Measurements from ENCODE around the gene LRRC46. TPM values are rescaled to one million over a fixed set of nuclear protein-coding genes. Genes with fewer than 3 reads are reported as not detected.

The LRRC46 gene
- under 1 TPM; 0.31 to 0.52 TPM for total RNA-seq

- Mint-ChIP-seq H3K36me3 (ENCODE audit: low read depth) (peaks cover 19% of the 10 kb centered on the region), H3K27me3 (ENCODE audit: low read depth) (no peaks in the 10 kb centered on the region), H3K4me1 (ENCODE audit: low read depth) (peaks cover 60% of the 10 kb centered on the region), H3K4me3 (peak within 1 kb of the TSS; percentile 89), H3K9me3 (no peaks in the 10 kb centered on the region), H3K27ac (peak within 1 kb of the TSS; percentile 78)
- intact Hi-C loops (cut with micrococcal nuclease) = loop anchor here (1.0 to 2.0 kb wide), 2 partner anchors 65 to 140 kb away; partner anchors contain the start of genes CDK5RAP3 and SP2
- CTCF ChIA-PET = interaction anchor here (0.6 to 1.5 kb wide), 7 partner anchors 9 to 119 kb away, joined by 3 to 6 read pairs (median 3); no protein-coding TSS in a partner anchor
- DNase-seq = peak; percentile 93
These were observed at the start of gene LRRC46, which contains the start of gene MRPL10 for GRCh38 chr17:47831003-47831933. TSS of gene LRRC46 (plus strand) at chr17:47831670. CDS start at chr17:47831990, 320 bp downstream. TSS of gene MRPL10 (minus strand) at chr17:47831541. CDS start at chr17:47831511, 30 bp downstream.

GRCh38 chr17:47785538-47786123 is 45.8 kb upstream of the LRRC46 start:
- CTCF ChIA-PET = interaction anchor here (1.0 to 1.3 kb wide), 2 partner anchors 10 to 16 kb away, joined by 3 to 5 read pairs; no protein-coding TSS in a partner anchor
- Mint-ChIP-seq H3K36me3 (ENCODE audit: low read depth) (no peaks in the 10 kb centered on the region), H3K4me1 (ENCODE audit: low read depth) (peaks cover 4% of the 10 kb centered on the region), H3K4me3 (no peak overlapping the region), H3K27me3 (ENCODE audit: low read depth) (peaks cover 33% of the 10 kb centered on the region), H3K9me3 (no peaks in the 10 kb centered on the region), H3K27ac (no peak overlapping the region)
- intact Hi-C loops (cut with micrococcal nuclease) = no loop called here
- peak; percentile 61 for DNase-seq

- Mint-ChIP-seq H3K4me3 (peak overlapping the region; percentile 67), H3K9me3 (no peaks in the 10 kb centered on the region), H3K27ac (no peak overlapping the region), H3K36me3 (ENCODE audit: low read depth) (no peaks in the 10 kb centered on the region), H3K27me3 (ENCODE audit: low read depth) (peaks cover 46% of the 10 kb centered on the region), H3K4me1 (ENCODE audit: low read depth) (peaks cover 5% of the 10 kb centered on the region)
- peak; percentile 67 for DNase-seq
- CTCF ChIA-PET = interaction anchor here (0.5 to 1.5 kb wide), 12 partner anchors 18 to 127 kb away, joined by 3 to 9 read pairs (median 4); partner anchors contain the start of gene SP2
- intact Hi-C loops (cut with micrococcal nuclease) = loop anchor here (2.0 kb wide), 1 partner anchor 91 kb away; no protein-coding TSS in a partner anchor
These were observed 41.6 kb upstream of the LRRC46 start for GRCh38 chr17:47789611-47790561.

- Mint-ChIP-seq H3K9me3 (no peaks in the 10 kb centered on the region), H3K4me3 (no peak overlapping the region), H3K27me3 (ENCODE audit: low read depth) (peaks cover 46% of the 10 kb centered on the region), H3K4me1 (ENCODE audit: low read depth) (peaks cover 5% of the 10 kb centered on the region), H3K36me3 (ENCODE audit: low read depth) (no peaks in the 10 kb centered on the region), H3K27ac (no peak overlapping the region)
- CTCF ChIA-PET = interaction anchor here (0.6 to 1.0 kb wide), 2 partner anchors 14 to 87 kb away, joined by 4 read pairs; no protein-coding TSS in a partner anchor
- intact Hi-C loops (cut with micrococcal nuclease) = loop anchor here (2.0 kb wide), 1 partner anchor 92 kb away; no protein-coding TSS in a partner anchor
- DNase-seq = no peak
These were observed 40.4 kb upstream of the LRRC46 start for GRCh38 chr17:47791025-47791424.

- Mint-ChIP-seq H3K27ac (no peak overlapping the region), H3K4me3 (no peak overlapping the region), H3K9me3 (no peaks in the 10 kb centered on the region), H3K27me3 (ENCODE audit: low read depth) (peaks cover 43% of the 10 kb centered on the region), H3K36me3 (ENCODE audit: low read depth) (no peaks in the 10 kb centered on the region), H3K4me1 (ENCODE audit: low read depth) (peaks cover 5% of the 10 kb centered on the region)
- no peak for DNase-seq
- intact Hi-C loops (cut with micrococcal nuclease) = no loop called here
- CTCF ChIA-PET = interaction anchor here (1.3 kb wide), 2 partner anchors 20 to 128 kb away, joined by 3 to 5 read pairs; no protein-coding TSS in a partner anchor
These were observed 39.0 kb upstream of the LRRC46 start for GRCh38 chr17:47792457-47792856.

GRCh38 chr17:47792979-47793378 is 38.5 kb upstream of the LRRC46 start:
- Mint-ChIP-seq H3K4me3 (no peak overlapping the region), H3K27ac (no peak overlapping the region), H3K27me3 (ENCODE audit: low read depth) (peaks cover 40% of the 10 kb centered on the region), H3K36me3 (ENCODE audit: low read depth) (no peaks in the 10 kb centered on the region), H3K4me1 (ENCODE audit: low read depth) (peaks cover 5% of the 10 kb centered on the region), H3K9me3 (no peaks in the 10 kb centered on the region)
- intact Hi-C loops (cut with micrococcal nuclease) = no loop called here
- CTCF ChIA-PET = interaction anchor here (1.0 to 1.3 kb wide), 3 partner anchors 9 to 129 kb away, joined by 3 to 5 read pairs (median 4); no protein-coding TSS in a partner anchor
- no peak for DNase-seq

GRCh38 chr17:47797797-47798196 is 33.7 kb upstream of the LRRC46 start:
- peaks cover 9% of the 10 kb centered on the region for H3K27me3 Mint-ChIP-seq (ENCODE audit: low read depth)
- CTCF ChIA-PET = interaction anchor here (0.6 kb wide), 1 partner anchor 166 kb away, joined by 3 read pairs; no protein-coding TSS in a partner anchor
- intact Hi-C loops (cut with micrococcal nuclease) = no loop called here
- H3K27ac Mint-ChIP-seq = no peak overlapping the region
- no peaks in the 10 kb centered on the region for H3K4me1 Mint-ChIP-seq (ENCODE audit: low read depth)
- H3K9me3 Mint-ChIP-seq = no peaks in the 10 kb centered on the region
- no peaks in the 10 kb centered on the region for H3K36me3 Mint-ChIP-seq (ENCODE audit: low read depth)
- H3K4me3 Mint-ChIP-seq = no peak overlapping the region
- DNase-seq = peak; percentile 20

- H3K4me3 Mint-ChIP-seq = no peak overlapping the region
- H3K36me3 Mint-ChIP-seq (ENCODE audit: low read depth) = no peaks in the 10 kb centered on the region
- no peak for DNase-seq
- H3K27ac Mint-ChIP-seq = no peak overlapping the region
- H3K27me3 Mint-ChIP-seq (ENCODE audit: low read depth) = no peaks in the 10 kb centered on the region
- no peaks in the 10 kb centered on the region for H3K4me1 Mint-ChIP-seq (ENCODE audit: low read depth)
- H3K9me3 Mint-ChIP-seq = no peaks in the 10 kb centered on the region
- CTCF ChIA-PET = interaction anchor here (0.6 to 1.9 kb wide), 7 partner anchors 22 to 238 kb away, joined by 3 to 10 read pairs (median 5); no protein-coding TSS in a partner anchor
- intact Hi-C loops (cut with micrococcal nuclease) = loop anchor here (5.0 kb wide), 2 partner anchors 178 to 438 kb away; no protein-coding TSS in a partner anchor
These were observed 30.8 kb upstream of the LRRC46 start for GRCh38 chr17:47800686-47801085.

GRCh38 chr17:47801176-47801765 is 30.2 kb upstream of the LRRC46 start:
- Mint-ChIP-seq H3K4me1 (ENCODE audit: low read depth) (no peaks in the 10 kb centered on the region), H3K27ac (no peak overlapping the region), H3K27me3 (ENCODE audit: low read depth) (no peaks in the 10 kb centered on the region), H3K36me3 (ENCODE audit: low read depth) (no peaks in the 10 kb centered on the region), H3K4me3 (no peak overlapping the region), H3K9me3 (no peaks in the 10 kb centered on the region)
- DNase-seq = peak; percentile 2
- intact Hi-C loops (cut with micrococcal nuclease) = loop anchor here (5.0 kb wide), 2 partner anchors 179 to 439 kb away; no protein-coding TSS in a partner anchor
- CTCF ChIA-PET = interaction anchor here (0.6 to 1.9 kb wide), 19 partner anchors 8 to 238 kb away, joined by 3 to 10 read pairs (median 3); partner anchors contain the start of gene TBX21

GRCh38 chr17:47801906-47802305 is 29.6 kb upstream of the LRRC46 start:
- no peaks in the 10 kb centered on the region for H3K27me3 Mint-ChIP-seq (ENCODE audit: low read depth)
- no peak overlapping the region for H3K4me3 Mint-ChIP-seq
- peak; percentile 2 for DNase-seq
- H3K4me1 Mint-ChIP-seq (ENCODE audit: low read depth) = no peaks in the 10 kb centered on the region
- H3K9me3 Mint-ChIP-seq = no peaks in the 10 kb centered on the region
- intact Hi-C loops (cut with micrococcal nuclease) = loop anchor here (1.0 to 5.0 kb wide), 4 partner anchors 26 to 440 kb away; no protein-coding TSS in a partner anchor
- CTCF ChIA-PET = interaction anchor here (0.6 to 1.9 kb wide), 18 partner anchors 9 to 252 kb away, joined by 3 to 10 read pairs (median 4); partner anchors contain the start of gene TBX21
- no peaks in the 10 kb centered on the region for H3K36me3 Mint-ChIP-seq (ENCODE audit: low read depth)
- H3K27ac Mint-ChIP-seq = no peak overlapping the region

Measured in activated naive CD4-positive, alpha-beta T cell treated with anti-CD3 and anti-CD28 coated beads for 36 hours (primary cell).